Keratinocyte (primary cell): ENCODE measurements around the gene NANOS2. TPM values are rescaled to one million over a fixed set of nuclear protein-coding genes. Genes with fewer than 3 reads are reported as not detected.

Experiments
- DNase-seq: peaks from one replicate; pipeline ENCODE4 v3.0.0-alpha.2; 2011; ENCODE audit warnings: low read depth, missing footprints, low spot score
- FAIRE-seq: peaks from 2 replicates; lab custom pipeline; 2011; peaks lifted over from hg19 to GRCh38; lab: Jason Lieb, UNC
- H2AFZ ChIP-seq: 2 replicates; pipeline ENCODE4 v1.6.0; 2012; ENCODE audit warnings: low read length, control low read depth, inconsistent platforms; ENCODE audit not compliant: control insufficient read depth
- H3K27ac ChIP-seq: 2 replicates; pipeline ENCODE4 v1.5.1; 2011; ENCODE audit warnings: low read length; ENCODE audit not compliant: control insufficient read depth, insufficient read depth
- H3K27me3 ChIP-seq: 3 replicates; pipeline ENCODE4 v1.6.0; 2011; ENCODE audit warnings: low read length; ENCODE audit not compliant: control insufficient read depth, insufficient read depth; ENCODE audit errors: extremely low read depth
- H3K36me3 ChIP-seq, 2 experiments: 2 replicates in 1 of 2; 3 replicates in 1 of 2; pipeline ENCODE4 v1.5.1; 2011; ENCODE audit warnings: low read length in 2 of 2, mild to moderate bottlenecking in 1 of 2; ENCODE audit not compliant: control insufficient read depth in 2 of 2, insufficient read depth in 2 of 2; ENCODE audit errors: extremely low read depth in 1 of 2
- H3K4me1 ChIP-seq: 3 replicates; pipeline ENCODE4 v1.5.1; 2011; ENCODE audit warnings: low read length; ENCODE audit not compliant: control insufficient read depth, insufficient read depth; ENCODE audit errors: extremely low read depth
- H3K4me2 ChIP-seq: 3 replicates; pipeline ENCODE4 v1.6.0; 2011; ENCODE audit warnings: low read depth, low read length; ENCODE audit not compliant: control insufficient read depth, insufficient read depth; ENCODE audit errors: extremely low read depth
- H3K4me3 ChIP-seq, 3 experiments: fragments of 200-600 bp in 1 of 3; sonication (generic) in 1 of 3; 2 replicates in 2 of 3; 3 replicates in 1 of 3; pipeline ENCODE4 v1.5.1; 2011 to 2016; ENCODE audit warnings: low read length in 3 of 3, mild to moderate bottlenecking in 3 of 3, control low read depth in 2 of 3, inconsistent platforms in 1 of 3, low read depth in 1 of 3, mixed read lengths in 1 of 3, mixed run types in 1 of 3, moderate library complexity in 1 of 3; ENCODE audit not compliant: control insufficient read depth in 2 of 3, insufficient read depth in 2 of 3; ENCODE audit errors: extremely low read depth in 1 of 3
- H3K79me2 ChIP-seq: 2 replicates; pipeline ENCODE4 v1.6.0; 2012; ENCODE audit warnings: low read length; ENCODE audit not compliant: control insufficient read depth, insufficient read depth
- H3K9ac ChIP-seq: 3 replicates; pipeline ENCODE4 v1.6.0; 2011; ENCODE audit warnings: low read length; ENCODE audit not compliant: control insufficient read depth, insufficient read depth; ENCODE audit errors: extremely low read depth
- H3K9me1 ChIP-seq: 3 replicates; pipeline ENCODE4 v1.6.0; 2011; ENCODE audit warnings: low read length; ENCODE audit not compliant: control insufficient read depth, insufficient read depth; ENCODE audit errors: extremely low read depth
- H3K9me3 ChIP-seq: 2 replicates; pipeline ENCODE4 v1.5.1; 2012; ENCODE audit warnings: low read depth, low read length; ENCODE audit not compliant: control insufficient read depth
- H4K20me1 ChIP-seq: 3 replicates; pipeline ENCODE4 v1.6.0; 2011; ENCODE audit warnings: low read length; ENCODE audit not compliant: control insufficient read depth, insufficient read depth; ENCODE audit errors: extremely low read depth
- EZH2 ChIP-seq: IDR thresholded peaks from one replicate; pipeline ENCODE4 v1.6.1; 2012; ENCODE audit warnings: inconsistent platforms, mild to moderate bottlenecking, low read length, moderate library complexity
- dilution Hi-C: fragments of 300-500 bp; cut with MboI; formaldehyde crosslinking; loops from one replicate; pipeline ENCODE4 v1.7.0; 2020; ENCODE audit warnings: low sequenced_read_pairs; ENCODE audit not compliant: extremely low pct_ligation_motif_present
- polyA plus RNA-seq, 5 experiments: library from polyadenylated mRNA; depleted of rRNA in 3 of 5; stranded (reverse) in 3 of 5; stranded (forward) in 1 of 5; unstranded in 1 of 5; fragments of >200 nt; gene quantifications; 1 replicate in 1 of 5; 2 replicates in 3 of 5; 3 replicates in 1 of 5; pipeline versions ENCODE4 v1.2.1 to v1.2.3, GENCODE V29; 2011 to 2012; ENCODE audit warnings: missing spikeins in 2 of 5, low read depth in 1 of 5, low replicate concordance in 1 of 5
- TF ChIP-seq, protein P1 (sequence below), 3 experiments: IDR thresholded peaks in 1 of 3; conservative IDR thresholded peaks in 1 of 3; optimal IDR thresholded peaks in 1 of 3; 2 replicates in 2 of 3; 3 replicates in 1 of 3; pipeline versions ENCODE3 to v1.5.1; 2011; ENCODE audit warnings: low read length in 3 of 3, mild to moderate bottlenecking in 3 of 3, moderate library complexity in 2 of 3, control low read depth in 1 of 3, inconsistent platforms in 1 of 3; ENCODE audit not compliant: insufficient read depth in 2 of 3; ENCODE audit errors: extremely low read depth in 1 of 3

The NANOS2 gene
- polyA plus RNA-seq, 1 donor (not counting 4 experiments of a cell fraction or from before 2014, with no cell fraction given) = not detected

DNA sequence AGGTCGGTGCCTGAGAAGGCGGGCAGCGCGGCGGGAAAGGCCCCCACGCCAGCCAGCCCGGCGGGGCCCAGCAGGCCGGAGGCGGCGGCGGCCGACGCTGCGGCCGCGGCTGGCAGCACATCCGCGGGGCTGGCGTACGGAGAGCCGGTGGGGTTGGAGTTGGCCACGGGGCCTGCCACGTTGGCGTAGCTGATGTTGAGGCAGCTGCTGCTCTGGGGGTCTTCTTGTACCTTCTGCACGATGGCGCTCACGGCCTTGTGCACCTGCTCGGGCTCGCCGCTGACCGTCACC lies 25.9 kb upstream of the NANOS2 start:
- Histone ChIP-seq H3K9ac (no peak overlapping the region), H3K27me3 (peaks cover 9% of the 10 kb centered on the region), H3K36me3 (no peaks in the 10 kb centered on the region), H3K9me3 (no peaks in the 10 kb centered on the region), H2AFZ (no peak overlapping the region), H3K4me2 (no peak overlapping the region), H3K4me3 (no peak overlapping the region), H3K9me1 (no peaks in the 10 kb centered on the region), H3K79me2 (no peaks in the 10 kb centered on the region), H3K27ac (no peak overlapping the region), H4K20me1 (no peaks in the 10 kb centered on the region), H3K4me1 (no peaks in the 10 kb centered on the region)
- dilution Hi-C loops = no loop called here
- no peak for DNase-seq
- TF ChIP-seq EZH2 = no peak
- TF ChIP-seq, protein P1, sequence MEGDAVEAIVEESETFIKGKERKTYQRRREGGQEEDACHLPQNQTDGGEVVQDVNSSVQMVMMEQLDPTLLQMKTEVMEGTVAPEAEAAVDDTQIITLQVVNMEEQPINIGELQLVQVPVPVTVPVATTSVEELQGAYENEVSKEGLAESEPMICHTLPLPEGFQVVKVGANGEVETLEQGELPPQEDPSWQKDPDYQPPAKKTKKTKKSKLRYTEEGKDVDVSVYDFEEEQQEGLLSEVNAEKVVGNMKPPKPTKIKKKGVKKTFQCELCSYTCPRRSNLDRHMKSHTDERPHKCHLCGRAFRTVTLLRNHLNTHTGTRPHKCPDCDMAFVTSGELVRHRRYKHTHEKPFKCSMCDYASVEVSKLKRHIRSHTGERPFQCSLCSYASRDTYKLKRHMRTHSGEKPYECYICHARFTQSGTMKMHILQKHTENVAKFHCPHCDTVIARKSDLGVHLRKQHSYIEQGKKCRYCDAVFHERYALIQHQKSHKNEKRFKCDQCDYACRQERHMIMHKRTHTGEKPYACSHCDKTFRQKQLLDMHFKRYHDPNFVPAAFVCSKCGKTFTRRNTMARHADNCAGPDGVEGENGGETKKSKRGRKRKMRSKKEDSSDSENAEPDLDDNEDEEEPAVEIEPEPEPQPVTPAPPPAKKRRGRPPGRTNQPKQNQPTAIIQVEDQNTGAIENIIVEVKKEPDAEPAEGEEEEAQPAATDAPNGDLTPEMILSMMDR (optimal IDR thresholded peaks at IDR 0.05 in 1 of 3, IDR thresholded peaks at IDR 0.05 in 1 of 3, conservative IDR thresholded peaks at IDR 0.05 in 1 of 3; ENCODE audit: extremely low read depth in 1 of 3, insufficient read depth in 2 of 3, low read length in 3 of 3) = no peak
- FAIRE-seq = no peak

DNA sequence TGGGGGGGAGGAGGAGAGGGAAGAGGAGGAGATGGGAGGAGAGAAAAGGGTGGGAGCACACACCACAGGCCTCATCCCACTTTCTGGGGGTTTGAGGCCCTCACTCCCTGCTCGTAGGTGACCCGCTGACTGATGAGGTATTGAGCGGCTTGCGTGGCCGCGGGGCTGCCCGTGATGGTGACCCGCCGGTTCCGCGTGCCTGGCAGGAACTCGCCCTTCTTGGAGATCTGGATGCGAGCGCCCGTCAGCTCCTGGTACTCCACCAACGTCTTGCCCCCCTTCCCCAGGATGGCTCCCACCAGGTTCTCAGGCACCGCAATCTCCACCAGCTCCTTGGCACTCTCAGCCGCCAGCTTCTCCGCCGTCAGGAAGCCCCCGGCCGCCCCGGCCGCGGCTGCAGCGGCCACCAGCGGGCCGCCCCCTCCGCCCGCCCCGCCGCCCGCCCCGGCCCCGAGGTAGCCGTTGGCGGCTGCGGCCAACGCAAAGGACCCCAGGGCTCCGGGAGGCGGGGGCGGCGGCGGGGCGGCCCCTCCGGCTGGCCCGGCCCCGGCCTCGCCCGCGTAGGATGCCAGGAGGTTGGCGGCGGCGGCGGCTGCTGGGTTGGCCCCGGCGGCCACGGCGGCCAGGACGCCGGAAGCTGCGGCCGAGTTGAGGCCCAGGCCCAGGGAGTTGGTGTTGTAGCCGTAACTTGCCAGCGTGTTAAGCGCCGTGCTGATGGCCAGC lies 25.4 kb upstream of the NANOS2 start:
- Histone ChIP-seq H3K79me2 (no peaks in the 10 kb centered on the region), H3K36me3 (no peaks in the 10 kb centered on the region), H3K9me1 (no peaks in the 10 kb centered on the region), H3K4me1 (no peaks in the 10 kb centered on the region), H3K4me3 (no peak overlapping the region), H4K20me1 (no peaks in the 10 kb centered on the region), H3K27me3 (peaks cover 14% of the 10 kb centered on the region), H3K27ac (no peak overlapping the region), H3K4me2 (no peak overlapping the region), H3K9ac (no peak overlapping the region), H2AFZ (no peak overlapping the region), H3K9me3 (no peaks in the 10 kb centered on the region)
- DNase-seq (no peak), FAIRE-seq (no peak)
- TF ChIP-seq, protein P1 (optimal IDR thresholded peaks at IDR 0.05 in 1 of 3, IDR thresholded peaks at IDR 0.05 in 1 of 3, conservative IDR thresholded peaks at IDR 0.05 in 1 of 3; ENCODE audit: extremely low read depth in 1 of 3, insufficient read depth in 2 of 3, low read length in 3 of 3) = no peak
- TF ChIP-seq EZH2 = peak; percentile 75
- dilution Hi-C loops = no loop called here
